ENCODE data around the gene TMEM151B. TPM values are rescaled to one million over a fixed set of nuclear protein-coding genes. Genes with fewer than 3 reads are reported as not detected.
"Not testable (repeated sequence)": the region's sequence is repeated elsewhere in the genome, so short reads cannot be mapped to it uniquely, and the experiment has no call there.

Gene TMEM151B
- total RNA-seq, 4 donors from 2014 or later: 0.14 to 3.8 (median 1.7) TPM

- Histone ChIP-seq H3K27ac (no peak overlapping the region), H3K36me3 (no peaks in the 10 kb centered on the region), H3K27me3 (peaks cover 54% of the 10 kb centered on the region), H3K4me1 (peaks cover 0 to 6% (median 0%) of the 10 kb centered on the region in 4 donors), H3K4me3 (no peak overlapping the region), H3K9me3 (no peaks in the 10 kb centered on the region)
- no peak for DNase-seq
- TF ChIP-seq CTCF (IDR thresholded peaks at IDR 0.05) (no peak), POLR2A (IDR thresholded peaks at IDR 0.05) (no peak), EP300 (IDR thresholded peaks at IDR 0.05; ENCODE audit: low read depth) (no peak), POLR2AphosphoS5 (IDR thresholded peaks at IDR 0.05) (no peak)
- 59 to 64% methylated on average over 6 to 8 of the region's 8 CpGs for WGBS, 2 donors (ENCODE audit: low coverage in 1 of 2)
- intact Hi-C loops (cut with DNase I; ENCODE audit: low total_unique reads) (no loop called here), in situ Hi-C loops (cut with MboI; ENCODE audit: low pct_ligation_motif_present in 1 of 4, low pct_unique_long_range_greater_than_20kb in 1 of 4, low sequenced_read_pairs in 3 of 4) (loop anchor here in 2 of 4 donors (25.0 kb wide), 1 partner anchor 179 kb away; the partner anchor contains the start of gene CAPN11 (in 2 of the 2))
Observed at GRCh38 chr6:44341095-44341890, 71.0 kb downstream of the TMEM151B start.

- Histone ChIP-seq H3K4me3 (peak overlapping the region in 1 of 4 donors; percentile 39), H3K36me3 (no peaks in the 10 kb centered on the region), H3K27ac (no peak overlapping the region), H3K4me1 (peaks cover 0 to 6% (median 0%) of the 10 kb centered on the region in 4 donors), H3K27me3 (peaks cover 55% of the 10 kb centered on the region), H3K9me3 (no peaks in the 10 kb centered on the region)
- TF ChIP-seq POLR2AphosphoS5 (IDR thresholded peaks at IDR 0.05) (no peak), POLR2A (IDR thresholded peaks at IDR 0.05) (no peak), CTCF (IDR thresholded peaks at IDR 0.05) (no peak), EP300 (IDR thresholded peaks at IDR 0.05; ENCODE audit: low read depth) (no peak)
- in situ Hi-C loops (cut with MboI; ENCODE audit: low pct_ligation_motif_present in 1 of 4, low pct_unique_long_range_greater_than_20kb in 1 of 4, low sequenced_read_pairs in 3 of 4) (loop anchor here in 2 of 4 donors (25.0 kb wide), 1 partner anchor 180 kb away; the partner anchor contains the start of gene CAPN11 (in 2 of the 2)), intact Hi-C loops (cut with DNase I; ENCODE audit: low total_unique reads) (no loop called here)
- DNase-seq: no peak
- 22 to 31% methylated on average over 4 to 6 of the region's 6 CpGs for WGBS, 2 donors (ENCODE audit: low coverage in 1 of 2)
Observed at GRCh38 chr6:44342052-44342451, 71.8 kb downstream of the TMEM151B start.

- peaks cover 55% of the 10 kb centered on the region for H3K27me3 ChIP-seq
- no peak for DNase-seq
- H3K36me3 ChIP-seq: no peaks in the 10 kb centered on the region
- intact Hi-C loops (cut with DNase I; ENCODE audit: low total_unique reads) (no loop called here), in situ Hi-C loops (cut with MboI; ENCODE audit: low pct_ligation_motif_present in 1 of 4, low pct_unique_long_range_greater_than_20kb in 1 of 4, low sequenced_read_pairs in 3 of 4) (loop anchor here in 2 of 4 donors (25.0 kb wide), 1 partner anchor 180 kb away; the partner anchor contains the start of gene CAPN11 (in 2 of the 2))
- H3K4me1 ChIP-seq: peaks cover 0 to 6% (median 0%) of the 10 kb centered on the region in 4 donors
- TF ChIP-seq CTCF (IDR thresholded peaks at IDR 0.05) (no peak), EP300 (IDR thresholded peaks at IDR 0.05; ENCODE audit: low read depth) (no peak), POLR2A (IDR thresholded peaks at IDR 0.05) (no peak)
- 8 to 12% methylated on average over 4 to 29 of the region's 31 CpGs for WGBS, 2 donors (ENCODE audit: low coverage in 1 of 2)
- peak within 1 kb of the TSS in 1 of 4 donors; percentile 39 for H3K4me3 ChIP-seq
- H3K9me3 ChIP-seq: no peaks in the 10 kb centered on the region
- no peak within 1 kb of the TSS for H3K27ac ChIP-seq
Observed at GRCh38 chr6:44342489-44342888, 72.2 kb downstream of the TMEM151B start, which contains the start of gene SPATS1. TSS of gene SPATS1 (plus strand) at chr6:44342650. CDS start at chr6:44343096, 446 bp downstream.

- H3K9me3 ChIP-seq; H3K27ac ChIP-seq; H3K4me3 ChIP-seq; DNase-seq; H3K36me3 ChIP-seq; H3K4me1 ChIP-seq; intact Hi-C loops (cut with DNase I; ENCODE audit: low total_unique reads): not testable (repeated sequence)
- 58 to 76% methylated on average over 4 of the region's 4 CpGs for WGBS, 2 donors (ENCODE audit: low coverage in 1 of 2)
- in situ Hi-C loops (cut with MboI; ENCODE audit: low pct_ligation_motif_present in 1 of 4, low pct_unique_long_range_greater_than_20kb in 1 of 4, low sequenced_read_pairs in 3 of 4): loop anchor here in 2 of 4 donors (25.0 kb wide), 1 partner anchor 185 kb away; the partner anchor contains the start of gene CAPN11 (in 2 of the 2)
- H3K27me3 ChIP-seq: peaks cover 41% of the 10 kb centered on the region
Observed at GRCh38 chr6:44346818-44347217, 76.6 kb downstream of the TMEM151B start.

Measured in transverse colon (tissue), 4 donors.